ENCODE data around the gene RSPO4. TPM values are rescaled to one million over a fixed set of nuclear protein-coding genes. Genes with fewer than 3 reads are reported as not detected.

The RSPO4 gene
- total RNA-seq, 6 experiments from 2014 or later = 0.07 to 0.51 TPM; not detected in 4

GRCh38 chr20:916825-917224 is 85.3 kb downstream of the RSPO4 start:
- no peaks in the 10 kb centered on the region for H3K4me1 ChIP-seq
- H3K27me3 ChIP-seq = no peaks in the 10 kb centered on the region
- 60% methylated on average over 5 of the region's 5 CpGs for WGBS (ENCODE audit: insufficient coverage, low coverage, low lambda C conversion rate, missing lambda C conversion rate)
- DNase-seq (peak in 1 of 3 donors; percentile 9), ATAC-seq (no peak)
- no peak overlapping the region for H3K27ac ChIP-seq
- no peaks in the 10 kb centered on the region for H3K9me3 ChIP-seq
- intact Hi-C loops (cut with DNase I) = no loop called here
- H3K4me3 ChIP-seq = no peak overlapping the region
- TF ChIP-seq, protein P1, sequence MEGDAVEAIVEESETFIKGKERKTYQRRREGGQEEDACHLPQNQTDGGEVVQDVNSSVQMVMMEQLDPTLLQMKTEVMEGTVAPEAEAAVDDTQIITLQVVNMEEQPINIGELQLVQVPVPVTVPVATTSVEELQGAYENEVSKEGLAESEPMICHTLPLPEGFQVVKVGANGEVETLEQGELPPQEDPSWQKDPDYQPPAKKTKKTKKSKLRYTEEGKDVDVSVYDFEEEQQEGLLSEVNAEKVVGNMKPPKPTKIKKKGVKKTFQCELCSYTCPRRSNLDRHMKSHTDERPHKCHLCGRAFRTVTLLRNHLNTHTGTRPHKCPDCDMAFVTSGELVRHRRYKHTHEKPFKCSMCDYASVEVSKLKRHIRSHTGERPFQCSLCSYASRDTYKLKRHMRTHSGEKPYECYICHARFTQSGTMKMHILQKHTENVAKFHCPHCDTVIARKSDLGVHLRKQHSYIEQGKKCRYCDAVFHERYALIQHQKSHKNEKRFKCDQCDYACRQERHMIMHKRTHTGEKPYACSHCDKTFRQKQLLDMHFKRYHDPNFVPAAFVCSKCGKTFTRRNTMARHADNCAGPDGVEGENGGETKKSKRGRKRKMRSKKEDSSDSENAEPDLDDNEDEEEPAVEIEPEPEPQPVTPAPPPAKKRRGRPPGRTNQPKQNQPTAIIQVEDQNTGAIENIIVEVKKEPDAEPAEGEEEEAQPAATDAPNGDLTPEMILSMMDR (IDR thresholded peaks at IDR 0.05) = no peak
- TF ChIP-seq POLR2A (IDR thresholded peaks at IDR 0.05) = no peak
- H3K36me3 ChIP-seq = no peaks in the 10 kb centered on the region

GRCh38 chr20:916125-916799 is 85.8 kb downstream of the RSPO4 start, which contains the start of gene ANGPT4:
TSS of gene ANGPT4 (minus strand) at chr20:916334. CDS start at chr20:916214, 120 bp downstream.
- Histone ChIP-seq H3K9me3 (no peaks in the 10 kb centered on the region), H3K4me1 (no peaks in the 10 kb centered on the region), H3K4me3 (no peak within 1 kb of the TSS), H3K27ac (no peak within 1 kb of the TSS), H3K36me3 (no peaks in the 10 kb centered on the region), H3K27me3 (no peaks in the 10 kb centered on the region)
- 25% methylated on average over 11 of the region's 18 CpGs for WGBS (ENCODE audit: insufficient coverage, low coverage, low lambda C conversion rate, missing lambda C conversion rate)
- TF ChIP-seq, protein P1 (IDR thresholded peaks at IDR 0.05) = no peak
- TF ChIP-seq POLR2A (IDR thresholded peaks at IDR 0.05) = no peak
- DNase-seq (peak in 1 of 3 donors; percentile 27), ATAC-seq (no peak)
- intact Hi-C loops (cut with DNase I) = no loop called here

DNA sequence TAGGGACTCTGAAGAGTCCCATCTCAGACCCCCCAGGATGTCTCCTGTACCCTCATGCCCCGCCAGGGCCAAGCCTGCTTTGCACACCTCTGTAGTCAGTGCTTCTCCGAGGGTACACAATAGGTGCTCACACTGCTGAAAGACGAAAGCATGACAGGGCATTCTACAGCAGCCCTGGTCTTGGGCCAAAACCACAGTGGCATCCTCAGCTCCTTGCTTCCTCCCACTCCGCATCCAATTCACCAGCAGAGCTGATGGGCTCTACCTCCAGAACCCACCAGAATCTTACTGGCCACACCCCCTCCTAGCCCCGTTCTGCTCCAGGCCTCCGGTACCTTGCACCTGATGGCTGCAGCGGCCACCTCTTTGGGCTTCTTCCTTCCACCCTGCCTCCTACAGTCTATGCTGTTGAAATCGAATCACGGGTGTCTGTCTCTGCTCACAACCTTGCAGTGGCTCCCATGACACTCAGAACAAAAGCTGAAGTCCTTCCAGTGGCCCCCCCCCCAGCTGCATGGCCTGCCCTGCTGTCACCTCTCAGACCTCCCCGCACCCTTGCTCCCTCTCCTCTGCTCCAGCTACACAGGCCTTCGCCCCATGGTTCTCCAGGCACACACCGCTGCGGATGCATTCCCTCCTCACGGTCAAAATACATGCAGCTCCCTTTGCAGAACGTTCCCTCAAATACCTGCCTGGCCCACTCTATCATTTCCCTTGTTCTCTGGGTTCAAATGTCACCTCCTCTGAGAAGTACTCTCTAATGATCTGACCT is 87.2 kb downstream of the RSPO4 start:
- Histone ChIP-seq H3K9me3 (no peaks in the 10 kb centered on the region), H3K4me3 (no peak overlapping the region), H3K27me3 (no peaks in the 10 kb centered on the region), H3K27ac (no peak overlapping the region), H3K36me3 (no peaks in the 10 kb centered on the region), H3K4me1 (no peaks in the 10 kb centered on the region)
- 45% methylated on average over 13 of the region's 15 CpGs for WGBS (ENCODE audit: insufficient coverage, low coverage, low lambda C conversion rate, missing lambda C conversion rate)
- ATAC-seq (no peak), DNase-seq (peak in 1 of 3 donors; percentile 23)
- TF ChIP-seq POLR2A (IDR thresholded peaks at IDR 0.05) = no peak
- TF ChIP-seq, protein P1 (IDR thresholded peaks at IDR 0.05) = no peak
- intact Hi-C loops (cut with DNase I) = no loop called here

DNA sequence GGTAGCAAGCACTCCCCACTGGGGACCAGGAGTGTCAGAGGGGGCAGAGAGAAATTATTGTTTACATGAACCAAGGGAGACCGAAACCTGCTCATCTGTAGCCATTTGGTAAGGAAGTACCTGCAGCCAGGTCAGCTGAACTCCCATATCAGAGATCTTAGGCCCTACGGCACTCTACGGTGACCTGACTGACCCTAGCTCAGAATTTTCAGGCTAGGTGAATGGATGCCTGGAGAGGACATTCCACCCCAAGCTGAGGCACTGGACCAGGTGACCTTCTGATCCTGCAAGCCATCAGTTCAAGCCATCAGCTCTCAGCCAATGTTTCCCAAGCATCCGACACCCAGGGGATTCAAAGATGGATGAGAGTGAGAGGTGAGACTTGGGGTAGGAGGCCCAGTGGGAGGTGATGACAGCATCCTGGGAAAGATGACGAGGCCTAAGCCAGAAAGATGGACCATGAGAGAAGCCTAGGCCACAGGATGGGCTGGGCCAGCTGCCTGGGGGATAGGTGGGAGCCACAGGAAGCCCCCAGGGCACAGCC is 88.7 kb downstream of the RSPO4 start:
- intact Hi-C loops (cut with DNase I) = no loop called here
- H3K9me3 ChIP-seq = no peaks in the 10 kb centered on the region
- no peak overlapping the region for H3K27ac ChIP-seq
- no peak overlapping the region for H3K4me3 ChIP-seq
- no peaks in the 10 kb centered on the region for H3K27me3 ChIP-seq
- TF ChIP-seq, protein P1 (IDR thresholded peaks at IDR 0.05) = no peak
- TF ChIP-seq POLR2A (IDR thresholded peaks at IDR 0.05) = no peak
- H3K4me1 ChIP-seq = no peaks in the 10 kb centered on the region
- DNase-seq (peak in 1 of 3 donors; percentile 8), ATAC-seq (no peak)
- no peaks in the 10 kb centered on the region for H3K36me3 ChIP-seq
- WGBS (ENCODE audit: insufficient coverage, low coverage, low lambda C conversion rate, missing lambda C conversion rate) = 62% methylated on average over 2 of the region's 5 CpGs

All from right lobe of liver (tissue), 6 donors.